ENCODE measurements around the gene PIP5K1B. TPM values are rescaled to one million over a fixed set of nuclear protein-coding genes. Genes with fewer than 3 reads are reported as not detected.
A peak's percentile ranks its signal among the peaks of the same experiment; 100 is the strongest.

Gene PIP5K1B
- total RNA-seq, 1 experiment from 2014 or later = not detected

GRCh38 chr9:68961587-68961986 is 256.5 kb downstream of the PIP5K1B start:
- no peaks in the 10 kb centered on the region for H3K79me2 ChIP-seq (ENCODE audit: low read length)
- CTCF ChIA-PET = no interaction called here
- H3K4me2 ChIP-seq (ENCODE audit: low read length) = no peak overlapping the region
- BruUV-seq (replicated peaks) = no TSS peak
- intact Hi-C loops (cut with micrococcal nuclease) = loop anchor here (10.0 kb wide), 1 partner anchor 227 kb away; no protein-coding TSS in a partner anchor
- no peaks in the 10 kb centered on the region for H4K20me1 ChIP-seq (ENCODE audit: low read length)
- H3K4me3 ChIP-seq (ENCODE audit: low read length) = no peak overlapping the region
- H2AFZ ChIP-seq (ENCODE audit: low read length) = no peak overlapping the region
- POLR2A ChIA-PET (ENCODE audit: unreplicated experiment) = no interaction called here
- H3K9ac ChIP-seq (ENCODE audit: low read length) = no peak overlapping the region
- DNase-seq (no peak), ATAC-seq (no peak)
- H3K27ac ChIP-seq (ENCODE audit: low read length) = no peak overlapping the region
- H3K9me2 ChIP-seq (replicated peaks; ENCODE audit: low read length) = no peaks in the 10 kb centered on the region
- no peaks in the 10 kb centered on the region for H3K36me3 ChIP-seq (ENCODE audit: low read depth, low read length)
- TF ChIP-seq EZH2phosphoT487 (IDR thresholded peaks at IDR 0.05; ENCODE audit: borderline replicate concordance, low read length) (no peak), EZH2 (IDR thresholded peaks at IDR 0.05; ENCODE audit: low read length, unreplicated experiment) (no peak)
- no peaks in the 10 kb centered on the region for H3F3A ChIP-seq (ENCODE audit: low read length, unreplicated experiment)
- H3K27me3 ChIP-seq (ENCODE audit: low read length) = peaks cover 35% of the 10 kb centered on the region
- H3K4me1 ChIP-seq (ENCODE audit: insufficient read depth, low read length) = peaks cover 15% of the 10 kb centered on the region
- no peaks in the 10 kb centered on the region for H3K9me3 ChIP-seq (ENCODE audit: low read length)

- no peak overlapping the region for H2AFZ ChIP-seq (ENCODE audit: low read length)
- H3K27ac ChIP-seq (ENCODE audit: low read length) = no peak overlapping the region
- no peaks in the 10 kb centered on the region for H3K9me3 ChIP-seq (ENCODE audit: low read length)
- H3K4me2 ChIP-seq (ENCODE audit: low read length) = no peak overlapping the region
- CTCF ChIA-PET = no interaction called here
- no peaks in the 10 kb centered on the region for H3F3A ChIP-seq (ENCODE audit: low read length, unreplicated experiment)
- BruUV-seq (replicated peaks) = no TSS peak
- H3K9ac ChIP-seq (ENCODE audit: low read length) = no peak overlapping the region
- no peaks in the 10 kb centered on the region for H3K36me3 ChIP-seq (ENCODE audit: low read depth, low read length)
- POLR2A ChIA-PET (ENCODE audit: unreplicated experiment) = no interaction called here
- TF ChIP-seq EZH2 (IDR thresholded peaks at IDR 0.05; ENCODE audit: low read length, unreplicated experiment) (no peak), EZH2phosphoT487 (IDR thresholded peaks at IDR 0.05; ENCODE audit: borderline replicate concordance, low read length) (no peak), CTCF (conservative IDR thresholded peaks at IDR 0.05; ENCODE audit: low read depth, low read length) (no peak)
- no peaks in the 10 kb centered on the region for H3K9me2 ChIP-seq (replicated peaks; ENCODE audit: low read length)
- DNase-seq = no peak
- H4K20me1 ChIP-seq (ENCODE audit: low read length) = no peaks in the 10 kb centered on the region
- no peak overlapping the region for H3K4me3 ChIP-seq (ENCODE audit: low read length)
- H3K27me3 ChIP-seq (ENCODE audit: low read length) = peaks cover 35% of the 10 kb centered on the region
- intact Hi-C loops (cut with micrococcal nuclease) = loop anchor here (10.0 kb wide), 1 partner anchor 229 kb away; no protein-coding TSS in a partner anchor
- H3K4me1 ChIP-seq (ENCODE audit: insufficient read depth, low read length) = peaks cover 15% of the 10 kb centered on the region
- no peak for ATAC-seq
- no peaks in the 10 kb centered on the region for H3K79me2 ChIP-seq (ENCODE audit: low read length)
Measured at GRCh38 chr9:68963416-68963815, 258.4 kb downstream of the PIP5K1B start.

GRCh38 chr9:68964102-68964541 is 259.1 kb downstream of the PIP5K1B start:
- H2AFZ ChIP-seq (ENCODE audit: low read length) = no peak overlapping the region
- H4K20me1 ChIP-seq (ENCODE audit: low read length) = no peaks in the 10 kb centered on the region
- no peaks in the 10 kb centered on the region for H3K9me2 ChIP-seq (replicated peaks; ENCODE audit: low read length)
- H3K27me3 ChIP-seq (ENCODE audit: low read length) = peaks cover 35% of the 10 kb centered on the region
- BruUV-seq (replicated peaks) = no TSS peak
- ChIA-PET POLR2A (ENCODE audit: unreplicated experiment) (no interaction called here), CTCF (interaction anchor here (0.5 kb wide), 1 partner anchor 142 kb away, joined by 3 read pairs; no protein-coding TSS in a partner anchor)
- H3K36me3 ChIP-seq (ENCODE audit: low read depth, low read length) = no peaks in the 10 kb centered on the region
- 0 out of 2 replicates have a peak overlapping the region, but pooled peaks have one; percentile 19 for H3K4me2 ChIP-seq (ENCODE audit: low read length)
- H3F3A ChIP-seq (ENCODE audit: low read length, unreplicated experiment) = no peaks in the 10 kb centered on the region
- TF ChIP-seq CTCF (conservative IDR thresholded peaks at IDR 0.05; ENCODE audit: low read depth, low read length) (no peak), EZH2 (IDR thresholded peaks at IDR 0.05; ENCODE audit: low read length, unreplicated experiment) (no peak), EZH2phosphoT487 (IDR thresholded peaks at IDR 0.05; ENCODE audit: borderline replicate concordance, low read length) (no peak)
- intact Hi-C loops (cut with micrococcal nuclease) = loop anchor here (10.0 kb wide), 1 partner anchor 229 kb away; no protein-coding TSS in a partner anchor
- DNase-seq (peak; percentile 38), ATAC-seq (peak; percentile 86)
- H3K9me3 ChIP-seq (ENCODE audit: low read length) = no peaks in the 10 kb centered on the region
- no peak overlapping the region for H3K27ac ChIP-seq (ENCODE audit: low read length)
- H3K4me3 ChIP-seq (ENCODE audit: low read length) = no peak overlapping the region
- H3K79me2 ChIP-seq (ENCODE audit: low read length) = no peaks in the 10 kb centered on the region
- peaks cover 15% of the 10 kb centered on the region for H3K4me1 ChIP-seq (ENCODE audit: insufficient read depth, low read length)
- no peak overlapping the region for H3K9ac ChIP-seq (ENCODE audit: low read length)

Data from PC-3 (cell line).